ENCODE results near the gene ORAI1.

- TF ChIP-seq POLR2A (IDR thresholded peaks at IDR 0.05; ENCODE audit: low read depth) (no peak), CTCF (IDR thresholded peaks at IDR 0.05) (no peak)
Observed at GRCh38 chr12:121595520-121595919, 30.8 kb upstream of the ORAI1 start.
